ENCODE results near the gene SLC25A3. TPM values are rescaled to one million over a fixed set of nuclear protein-coding genes. Genes with fewer than 3 reads are reported as not detected.
"Not testable (repeated sequence)": the region's sequence is repeated elsewhere in the genome, so short reads cannot be mapped to it uniquely, and the experiment has no call there.

Gene SLC25A3
- 489 TPM for polyA plus RNA-seq (2013, experiment 1 of 2)
- polyA plus RNA-seq (2013, experiment 2 of 2) = 524 TPM

DNA sequence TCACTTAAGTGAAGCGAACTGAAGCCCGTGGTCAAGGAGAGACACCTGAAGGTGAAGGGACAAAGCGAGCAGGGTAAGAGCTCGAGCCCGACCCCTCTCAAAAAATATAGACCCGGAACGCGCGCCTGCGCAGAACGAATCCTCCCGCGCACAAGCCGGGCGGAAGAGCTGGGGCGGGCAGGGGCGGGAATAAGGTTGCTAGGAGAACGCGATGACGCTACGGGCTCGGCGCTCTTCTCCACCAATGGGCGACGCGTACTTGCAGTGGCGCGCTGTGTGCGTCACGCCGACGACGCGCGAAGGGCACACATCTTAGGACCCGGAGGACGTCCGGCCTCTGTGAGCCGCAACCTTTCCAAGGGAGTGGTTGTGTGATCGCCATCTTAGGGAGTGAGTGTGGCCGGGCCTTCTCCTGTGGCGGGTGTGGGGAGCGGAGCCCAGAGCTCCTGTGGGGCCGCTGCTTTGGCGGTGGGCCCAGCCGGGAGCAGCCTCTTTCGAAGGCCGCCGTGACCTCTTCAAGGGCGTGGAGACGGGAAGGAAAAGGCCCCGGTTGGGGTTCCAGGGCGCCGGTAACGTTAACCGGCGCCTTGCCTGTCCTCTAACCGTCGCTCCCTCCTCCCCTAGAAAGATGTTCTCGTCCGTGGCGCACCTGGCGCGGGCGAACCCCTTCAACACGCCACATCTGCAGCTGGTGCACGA is at the start of gene SLC25A3:
Gene SLC25A3, plus strand, starts transcription at position 336 of the 699 bp plus-strand sequence. Its CDS starts 293 bp downstream, at position 629.
- H3K9me3 ChIP-seq (ENCODE audit: insufficient read depth, low read depth, low read length) = no peaks in the 10 kb centered on the region
- H3K4me3 ChIP-seq (ENCODE audit: low read length) = peak within 1 kb of the TSS; percentile 79
- H3K36me3 ChIP-seq (ENCODE audit: insufficient read depth, low read length) = peaks cover 36% of the 10 kb centered on the region
- H3K27me3 ChIP-seq (ENCODE audit: insufficient read depth, low read length) = no peaks in the 10 kb centered on the region
- peaks cover 15% of the 10 kb centered on the region; the same call in 1 of the 2 replicates for H3K4me1 ChIP-seq (ENCODE audit: insufficient read depth, low read length)
- H3K27ac ChIP-seq (ENCODE audit: low read depth, low read length) = peak within 1 kb of the TSS; percentile 90
- WGBS = under 1% methylated on average over 67 of the region's 67 CpGs
- peak within 1 kb of the TSS; percentile 98 for H3K9ac ChIP-seq (ENCODE audit: low read depth, low read length)

DNA sequence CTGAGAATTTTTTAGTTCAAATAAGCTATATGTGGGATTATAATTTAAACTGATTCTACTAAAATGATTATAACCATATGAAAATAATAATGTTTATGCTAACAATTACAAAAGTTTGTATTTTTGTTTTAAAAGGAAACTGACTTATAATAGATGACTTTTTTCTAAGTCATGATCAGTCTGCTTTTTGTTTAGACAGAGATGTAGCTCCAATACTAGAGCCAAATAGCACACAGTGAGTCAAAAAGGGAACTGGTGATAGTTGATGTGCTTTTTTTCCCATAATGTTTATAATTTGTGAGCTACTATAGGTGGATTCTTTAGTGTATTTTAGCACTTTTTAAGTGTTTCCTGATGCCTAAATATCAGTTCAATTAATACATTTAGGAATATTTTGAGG is 49.8 kb upstream of the SLC25A3 start:
- H3K9ac ChIP-seq (ENCODE audit: low read depth, low read length) = no peak overlapping the region
- no peak overlapping the region for H3K4me3 ChIP-seq (ENCODE audit: low read length)
- no peaks in the 10 kb centered on the region for H3K27me3 ChIP-seq (ENCODE audit: insufficient read depth, low read length)
- H3K36me3 ChIP-seq (ENCODE audit: insufficient read depth, low read length) = peaks cover 92% of the 10 kb centered on the region
- no peaks in the 10 kb centered on the region for H3K4me1 ChIP-seq (ENCODE audit: insufficient read depth, low read length)
- no peak overlapping the region for H3K27ac ChIP-seq (ENCODE audit: low read depth, low read length)
- H3K9me3 ChIP-seq (ENCODE audit: insufficient read depth, low read depth, low read length) = no peaks in the 10 kb centered on the region

DNA sequence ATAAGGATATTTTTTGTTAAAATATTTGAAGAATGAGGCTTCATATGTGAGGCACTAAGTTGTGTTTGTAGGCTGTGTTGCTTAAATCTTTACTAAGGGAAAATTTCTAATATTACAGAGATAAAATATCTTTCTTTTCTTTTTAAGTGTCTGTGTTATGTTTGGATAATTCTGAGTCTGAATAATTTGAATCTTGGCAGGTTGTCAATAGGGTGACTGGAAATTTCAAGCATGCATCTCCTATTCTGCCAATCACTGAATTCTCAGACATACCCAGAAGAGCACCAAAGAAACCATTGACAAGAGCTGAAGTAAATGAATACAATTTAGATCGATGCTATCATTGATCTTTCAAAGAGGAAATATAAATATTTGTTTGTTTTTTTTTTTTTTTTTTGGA is 48.7 kb upstream of the SLC25A3 start:
- Histone ChIP-seq H3K9me3 (ENCODE audit: insufficient read depth, low read depth, low read length) (no peaks in the 10 kb centered on the region), H3K4me1 (ENCODE audit: insufficient read depth, low read length) (no peaks in the 10 kb centered on the region), H3K27me3 (ENCODE audit: insufficient read depth, low read length) (no peaks in the 10 kb centered on the region), H3K4me3 (ENCODE audit: low read length) (no peak overlapping the region), H3K27ac (ENCODE audit: low read depth, low read length) (no peak overlapping the region), H3K9ac (ENCODE audit: low read depth, low read length) (no peak overlapping the region), H3K36me3 (ENCODE audit: insufficient read depth, low read length) (peaks cover 96% of the 10 kb centered on the region)
- 93% methylated on average over 1 of the region's 1 CpG for WGBS

DNA sequence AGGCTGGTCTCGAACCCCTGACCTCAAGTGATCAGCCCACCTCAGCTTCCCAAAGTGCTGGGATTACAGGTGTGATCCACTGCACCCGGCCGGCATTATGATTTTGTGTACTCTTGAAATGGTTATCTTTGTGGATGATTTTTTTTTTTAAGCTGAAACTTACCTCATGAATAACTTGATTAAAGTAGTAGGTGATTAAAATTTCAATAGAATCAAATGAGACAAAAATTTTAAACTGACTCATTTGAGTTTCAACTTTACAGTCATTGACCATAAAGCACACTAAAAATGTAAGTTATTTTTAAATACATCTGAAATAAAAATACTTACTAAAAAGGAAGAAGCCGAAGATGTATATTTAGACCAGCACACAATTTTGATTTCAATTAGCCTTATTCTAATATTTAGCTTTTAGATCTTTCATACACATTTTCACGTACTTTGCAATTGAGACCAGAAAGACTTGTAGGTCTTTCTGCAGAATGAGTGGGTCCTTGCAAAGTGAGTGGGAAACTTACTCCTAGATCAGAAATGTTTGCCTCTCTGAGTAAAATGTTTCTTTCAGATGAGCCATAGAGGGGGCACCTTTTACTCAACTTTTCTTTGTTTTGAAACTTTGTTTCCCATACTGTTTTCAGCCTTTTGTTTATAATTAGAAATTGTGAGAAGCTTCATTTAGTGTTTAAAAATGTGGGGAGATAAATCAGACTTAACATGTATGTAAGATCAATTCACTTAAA is 43.9 kb upstream of the SLC25A3 start:
- Histone ChIP-seq H3K9me3 (ENCODE audit: insufficient read depth, low read depth, low read length) (no peaks in the 10 kb centered on the region), H3K4me1 (ENCODE audit: insufficient read depth, low read length) (no peaks in the 10 kb centered on the region), H3K4me3 (ENCODE audit: low read length) (no peak overlapping the region), H3K27me3 (ENCODE audit: insufficient read depth, low read length) (no peaks in the 10 kb centered on the region), H3K27ac (ENCODE audit: low read depth, low read length) (no peak overlapping the region), H3K9ac (ENCODE audit: low read depth, low read length) (no peak overlapping the region), H3K36me3 (ENCODE audit: insufficient read depth, low read length) (peaks cover 69% of the 10 kb centered on the region)
- 96% methylated on average over 4 of the region's 5 CpGs for WGBS

DNA sequence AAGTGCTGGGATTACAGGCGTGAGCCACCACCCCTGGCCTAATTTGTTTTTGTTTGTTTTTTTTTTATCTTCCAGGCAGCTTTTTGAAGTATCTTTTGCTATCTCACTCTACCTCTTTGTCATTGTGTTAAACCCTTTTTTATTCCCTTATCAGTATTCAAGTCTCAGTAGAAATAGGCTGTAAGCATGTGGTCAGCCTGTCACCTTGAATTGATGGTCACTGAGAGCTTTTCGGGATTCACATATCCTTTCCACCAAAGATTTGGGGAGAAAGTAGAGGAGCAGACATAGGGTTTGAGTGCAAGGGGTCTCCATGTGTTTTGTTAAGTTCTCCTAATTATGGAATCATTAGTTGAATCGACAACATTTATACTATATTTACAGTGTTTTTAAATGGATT is 41.7 kb upstream of the SLC25A3 start:
- peaks cover 49% of the 10 kb centered on the region for H3K36me3 ChIP-seq (ENCODE audit: insufficient read depth, low read length)
- no peak overlapping the region for H3K27ac ChIP-seq (ENCODE audit: low read depth, low read length)
- no peak overlapping the region for H3K9ac ChIP-seq (ENCODE audit: low read depth, low read length)
- no peaks in the 10 kb centered on the region for H3K4me1 ChIP-seq (ENCODE audit: insufficient read depth, low read length)
- H3K4me3 ChIP-seq (ENCODE audit: low read length) = no peak overlapping the region
- H3K9me3 ChIP-seq (ENCODE audit: insufficient read depth, low read depth, low read length) = no peaks in the 10 kb centered on the region
- no peaks in the 10 kb centered on the region for H3K27me3 ChIP-seq (ENCODE audit: insufficient read depth, low read length)
- 92% methylated on average over 2 of the region's 3 CpGs for WGBS

DNA sequence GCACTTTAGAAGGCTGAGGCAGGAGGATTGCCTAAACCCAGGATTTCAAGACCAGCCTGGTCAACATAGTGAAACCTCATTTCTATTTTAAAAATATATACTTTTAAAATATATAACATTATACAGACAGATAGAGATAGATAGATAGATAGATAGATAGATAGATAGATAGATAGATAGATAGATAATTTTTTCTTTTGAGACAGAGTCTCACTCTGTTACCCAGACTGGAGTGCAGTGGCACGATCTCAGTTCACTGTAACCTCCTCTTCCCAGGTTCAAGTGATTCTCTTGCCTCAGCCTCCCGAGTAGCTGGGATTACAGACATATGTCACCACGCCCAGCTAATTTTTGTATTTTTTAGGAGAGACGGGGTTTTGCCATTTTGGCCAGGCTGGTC is 35.4 kb upstream of the SLC25A3 start:
- H3K27me3 ChIP-seq (ENCODE audit: insufficient read depth, low read length); H3K9ac ChIP-seq (ENCODE audit: low read depth, low read length); H3K4me1 ChIP-seq (ENCODE audit: insufficient read depth, low read length); H3K9me3 ChIP-seq (ENCODE audit: insufficient read depth, low read depth, low read length); H3K27ac ChIP-seq (ENCODE audit: low read depth, low read length); H3K36me3 ChIP-seq (ENCODE audit: insufficient read depth, low read length); H3K4me3 ChIP-seq (ENCODE audit: low read length): not testable (repeated sequence)
- 97% methylated on average over 4 of the region's 4 CpGs for WGBS

DNA sequence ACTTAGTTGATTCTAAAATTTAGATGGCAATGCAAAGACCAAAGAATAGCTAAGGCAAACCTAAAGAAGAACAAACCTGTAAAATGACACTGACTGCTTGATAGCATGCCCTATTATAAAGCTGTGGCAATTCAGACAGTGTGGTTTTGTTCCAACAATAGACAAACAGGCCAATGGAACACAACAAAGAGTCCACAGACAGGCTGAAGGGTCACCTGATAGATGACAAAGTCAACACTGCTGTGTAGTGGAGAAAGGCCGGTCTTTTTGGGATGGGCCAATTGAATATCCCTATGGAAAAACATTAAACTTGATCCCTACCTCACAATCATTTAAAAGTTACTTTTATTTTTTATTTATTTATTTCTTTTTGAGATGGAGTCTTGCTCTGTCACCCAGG is 33.8 kb upstream of the SLC25A3 start:
- H3K4me3 ChIP-seq (ENCODE audit: low read length) = no peak overlapping the region
- H3K4me1 ChIP-seq (ENCODE audit: insufficient read depth, low read length) = no peaks in the 10 kb centered on the region
- H3K27ac ChIP-seq (ENCODE audit: low read depth, low read length) = no peak overlapping the region
- no peak overlapping the region for H3K9ac ChIP-seq (ENCODE audit: low read depth, low read length)
- H3K9me3 ChIP-seq (ENCODE audit: insufficient read depth, low read depth, low read length) = no peaks in the 10 kb centered on the region
- no peaks in the 10 kb centered on the region for H3K27me3 ChIP-seq (ENCODE audit: insufficient read depth, low read length)
- no peaks in the 10 kb centered on the region for H3K36me3 ChIP-seq (ENCODE audit: insufficient read depth, low read length)
- no CpG with 5 or more reads among the region's 1 CpG for WGBS

DNA sequence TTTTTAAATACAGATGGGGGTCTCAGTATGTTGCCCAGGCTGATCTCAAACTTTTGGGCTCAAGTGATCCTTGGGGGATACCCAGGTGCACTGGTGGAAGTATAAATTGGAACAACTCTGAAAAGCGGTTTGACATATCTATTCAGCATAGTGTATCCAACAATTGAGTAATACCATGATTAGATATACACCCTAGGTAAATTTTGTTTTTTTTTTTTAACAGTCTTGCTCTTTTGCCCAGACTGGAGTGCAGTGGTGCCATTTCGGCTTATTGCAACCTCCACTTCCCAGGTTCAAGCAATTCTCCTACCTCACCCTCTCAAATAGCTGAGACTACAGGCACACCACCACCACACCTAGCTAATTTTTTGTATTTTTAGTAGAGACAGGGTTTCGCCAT is 31.6 kb upstream of the SLC25A3 start:
- Histone ChIP-seq H3K27me3 (ENCODE audit: insufficient read depth, low read length) (no peaks in the 10 kb centered on the region), H3K9ac (ENCODE audit: low read depth, low read length) (no peak overlapping the region), H3K4me1 (ENCODE audit: insufficient read depth, low read length) (no peaks in the 10 kb centered on the region), H3K36me3 (ENCODE audit: insufficient read depth, low read length) (no peaks in the 10 kb centered on the region), H3K4me3 (ENCODE audit: low read length) (no peak overlapping the region), H3K27ac (ENCODE audit: low read depth, low read length) (no peak overlapping the region), H3K9me3 (ENCODE audit: insufficient read depth, low read depth, low read length) (no peaks in the 10 kb centered on the region)
- WGBS = 93% methylated on average over 3 of the region's 3 CpGs

DNA sequence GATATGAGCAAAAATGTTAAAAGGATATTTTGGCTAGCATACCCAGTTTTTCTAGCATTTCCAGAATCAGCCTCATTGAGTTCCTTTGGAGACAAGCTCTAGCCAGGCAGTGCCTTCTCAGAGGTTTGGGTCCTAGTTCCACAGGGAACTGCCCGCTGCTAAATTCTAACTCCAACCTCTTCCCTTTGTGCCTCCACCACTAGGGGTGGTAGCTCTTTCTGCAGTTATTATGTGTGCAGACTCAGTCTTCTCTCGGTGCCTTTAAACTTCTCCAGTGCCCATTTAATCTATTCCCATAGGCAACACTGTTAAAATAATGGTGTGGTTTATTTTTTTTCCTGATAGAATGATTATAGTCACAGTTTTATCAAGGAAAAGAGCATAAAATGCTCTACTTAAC is 21.5 kb upstream of the SLC25A3 start:
- WGBS = 39% methylated on average over 1 of the region's 2 CpGs

DNA sequence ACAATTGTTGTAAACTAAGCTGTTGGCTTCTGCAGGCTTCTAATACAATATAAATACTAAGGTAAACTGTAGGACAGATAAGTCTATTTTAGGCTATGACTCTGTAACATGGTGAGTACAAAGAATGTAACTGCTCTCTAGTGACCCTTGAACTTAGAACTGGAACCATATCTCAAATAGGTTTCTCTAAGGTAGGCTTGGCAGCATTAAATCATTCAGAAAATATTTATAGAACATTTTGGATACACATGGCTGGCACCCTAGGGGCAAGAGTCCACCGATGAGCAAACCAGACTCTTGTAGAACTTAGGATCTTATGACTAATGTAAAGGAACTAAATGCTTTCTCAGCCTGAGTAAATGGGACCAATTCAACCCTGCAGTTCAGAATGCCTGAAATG is 19.4 kb upstream of the SLC25A3 start:
- Histone ChIP-seq H3K9ac (ENCODE audit: low read depth, low read length) (no peak overlapping the region), H3K36me3 (ENCODE audit: insufficient read depth, low read length) (no peaks in the 10 kb centered on the region), H3K4me1 (ENCODE audit: insufficient read depth, low read length) (no peaks in the 10 kb centered on the region), H3K27me3 (ENCODE audit: insufficient read depth, low read length) (no peaks in the 10 kb centered on the region), H3K4me3 (ENCODE audit: low read length) (no peak overlapping the region), H3K9me3 (ENCODE audit: insufficient read depth, low read depth, low read length) (no peaks in the 10 kb centered on the region), H3K27ac (ENCODE audit: low read depth, low read length) (no peak overlapping the region)
- WGBS = 92% methylated on average over 1 of the region's 1 CpG

More for the DNA sequence above, 21.5 kb upstream of the SLC25A3 start:
- no peaks in the 10 kb centered on the region for H3K9me3 ChIP-seq (ENCODE audit: insufficient read depth, low read depth, low read length)
- H3K27me3 ChIP-seq (ENCODE audit: insufficient read depth, low read length) = no peaks in the 10 kb centered on the region
- H3K36me3 ChIP-seq (ENCODE audit: insufficient read depth, low read length) = no peaks in the 10 kb centered on the region
- H3K4me3 ChIP-seq (ENCODE audit: low read length) = no peak overlapping the region
- no peak overlapping the region for H3K9ac ChIP-seq (ENCODE audit: low read depth, low read length)
- no peaks in the 10 kb centered on the region for H3K4me1 ChIP-seq (ENCODE audit: insufficient read depth, low read length)
- H3K27ac ChIP-seq (ENCODE audit: low read depth, low read length) = no peak overlapping the region

DNA sequence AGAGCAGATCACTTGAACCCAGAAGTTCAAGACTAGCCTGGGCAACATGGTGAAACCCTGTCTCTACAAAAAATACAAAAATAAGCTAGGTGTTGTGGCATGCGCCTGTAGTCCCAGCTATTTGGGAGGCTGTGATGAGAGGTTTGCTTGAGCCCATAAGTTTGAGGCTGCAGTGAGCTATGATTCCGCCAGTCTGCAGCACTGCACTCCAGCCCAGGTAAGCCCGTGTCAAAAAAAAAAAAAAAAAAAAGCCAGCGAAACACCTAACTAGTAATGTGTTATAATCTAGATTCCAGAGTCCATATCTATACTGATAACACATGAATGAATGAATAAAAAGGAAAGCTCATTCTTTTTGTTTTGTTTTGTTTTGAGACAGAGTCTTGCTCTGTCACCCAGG is 18.5 kb upstream of the SLC25A3 start:
- 94% methylated on average over 2 of the region's 4 CpGs for WGBS
- Histone ChIP-seq H3K4me3 (ENCODE audit: low read length) (no peak overlapping the region), H3K4me1 (ENCODE audit: insufficient read depth, low read length) (no peaks in the 10 kb centered on the region), H3K36me3 (ENCODE audit: insufficient read depth, low read length) (no peaks in the 10 kb centered on the region), H3K9me3 (ENCODE audit: insufficient read depth, low read depth, low read length) (no peaks in the 10 kb centered on the region), H3K27me3 (ENCODE audit: insufficient read depth, low read length) (no peaks in the 10 kb centered on the region), H3K27ac (ENCODE audit: low read depth, low read length) (no peak overlapping the region), H3K9ac (ENCODE audit: low read depth, low read length) (no peak overlapping the region)
